Measurements from ENCODE around the gene MYL6.

DNA sequence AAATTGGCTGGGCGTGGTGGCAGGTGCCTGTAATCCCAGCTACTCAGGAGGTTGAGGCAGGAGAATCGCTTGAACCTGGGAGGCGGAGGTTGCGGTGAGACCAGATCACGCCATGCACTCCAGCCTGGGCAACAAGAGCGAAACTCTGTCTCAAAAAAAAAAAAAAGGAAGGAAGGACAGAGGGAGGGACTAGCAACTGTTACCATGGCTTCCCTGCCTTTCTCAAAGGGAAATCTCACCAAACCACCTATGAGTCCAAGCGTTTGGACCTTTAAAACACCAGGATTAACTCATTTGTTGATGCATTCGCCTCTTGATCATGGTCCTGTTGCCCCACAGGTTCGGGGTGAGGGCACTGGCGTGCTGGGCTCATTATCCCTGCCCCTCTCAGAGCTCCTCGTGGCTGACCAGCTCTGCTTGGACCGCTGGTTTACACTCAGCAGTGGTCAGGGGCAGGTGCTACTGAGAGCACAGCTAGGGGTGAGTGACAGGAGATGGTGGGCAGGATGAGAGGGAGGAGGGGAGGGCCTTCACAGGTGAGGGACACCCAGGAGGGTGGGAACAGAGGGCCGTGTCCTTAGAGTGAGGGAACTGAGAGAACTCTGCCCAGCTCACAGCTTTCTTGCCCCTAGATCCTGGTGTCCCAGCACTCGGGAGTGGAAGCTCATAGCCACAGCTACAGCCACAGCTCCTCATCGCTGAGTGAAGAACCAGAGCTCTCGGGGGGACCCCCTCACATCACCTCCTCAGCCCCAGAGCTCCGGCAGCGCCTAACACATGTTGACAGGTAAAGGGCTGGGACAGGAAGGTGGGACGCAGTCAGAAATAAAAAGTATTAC, 16.0 kb upstream of the MYL6 start:
- TF ChIP-seq EGR1 (IDR thresholded peaks at IDR 0.05; ENCODE audit: borderline replicate concordance in 1 of 2, low read depth in 2 of 2, low read length in 2 of 2) = no peak
- TF ChIP-seq, protein P1, sequence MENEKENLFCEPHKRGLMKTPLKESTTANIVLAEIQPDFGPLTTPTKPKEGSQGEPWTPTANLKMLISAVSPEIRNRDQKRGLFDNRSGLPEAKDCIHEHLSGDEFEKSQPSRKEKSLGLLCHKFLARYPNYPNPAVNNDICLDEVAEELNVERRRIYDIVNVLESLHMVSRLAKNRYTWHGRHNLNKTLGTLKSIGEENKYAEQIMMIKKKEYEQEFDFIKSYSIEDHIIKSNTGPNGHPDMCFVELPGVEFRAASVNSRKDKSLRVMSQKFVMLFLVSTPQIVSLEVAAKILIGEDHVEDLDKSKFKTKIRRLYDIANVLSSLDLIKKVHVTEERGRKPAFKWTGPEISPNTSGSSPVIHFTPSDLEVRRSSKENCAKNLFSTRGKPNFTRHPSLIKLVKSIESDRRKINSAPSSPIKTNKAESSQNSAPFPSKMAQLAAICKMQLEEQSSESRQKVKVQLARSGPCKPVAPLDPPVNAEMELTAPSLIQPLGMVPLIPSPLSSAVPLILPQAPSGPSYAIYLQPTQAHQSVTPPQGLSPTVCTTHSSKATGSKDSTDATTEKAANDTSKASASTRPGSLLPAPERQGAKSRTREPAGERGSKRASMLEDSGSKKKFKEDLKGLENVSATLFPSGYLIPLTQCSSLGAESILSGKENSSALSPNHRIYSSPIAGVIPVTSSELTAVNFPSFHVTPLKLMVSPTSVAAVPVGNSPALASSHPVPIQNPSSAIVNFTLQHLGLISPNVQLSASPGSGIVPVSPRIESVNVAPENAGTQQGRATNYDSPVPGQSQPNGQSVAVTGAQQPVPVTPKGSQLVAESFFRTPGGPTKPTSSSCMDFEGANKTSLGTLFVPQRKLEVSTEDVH (IDR thresholded peaks at IDR 0.05; ENCODE audit: low read depth, partially characterized antibody) = no peak
- TF ChIP-seq, protein P2, sequence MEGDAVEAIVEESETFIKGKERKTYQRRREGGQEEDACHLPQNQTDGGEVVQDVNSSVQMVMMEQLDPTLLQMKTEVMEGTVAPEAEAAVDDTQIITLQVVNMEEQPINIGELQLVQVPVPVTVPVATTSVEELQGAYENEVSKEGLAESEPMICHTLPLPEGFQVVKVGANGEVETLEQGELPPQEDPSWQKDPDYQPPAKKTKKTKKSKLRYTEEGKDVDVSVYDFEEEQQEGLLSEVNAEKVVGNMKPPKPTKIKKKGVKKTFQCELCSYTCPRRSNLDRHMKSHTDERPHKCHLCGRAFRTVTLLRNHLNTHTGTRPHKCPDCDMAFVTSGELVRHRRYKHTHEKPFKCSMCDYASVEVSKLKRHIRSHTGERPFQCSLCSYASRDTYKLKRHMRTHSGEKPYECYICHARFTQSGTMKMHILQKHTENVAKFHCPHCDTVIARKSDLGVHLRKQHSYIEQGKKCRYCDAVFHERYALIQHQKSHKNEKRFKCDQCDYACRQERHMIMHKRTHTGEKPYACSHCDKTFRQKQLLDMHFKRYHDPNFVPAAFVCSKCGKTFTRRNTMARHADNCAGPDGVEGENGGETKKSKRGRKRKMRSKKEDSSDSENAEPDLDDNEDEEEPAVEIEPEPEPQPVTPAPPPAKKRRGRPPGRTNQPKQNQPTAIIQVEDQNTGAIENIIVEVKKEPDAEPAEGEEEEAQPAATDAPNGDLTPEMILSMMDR (IDR thresholded peaks at IDR 0.05 in 2 of 3, conservative IDR thresholded peaks at IDR 0.05 in 1 of 3; ENCODE audit: control insufficient read depth in 2 of 3, extremely low read depth in 1 of 3, insufficient read depth in 1 of 3, low read depth in 3 of 3, low read length in 3 of 3) = no peak
- TF ChIP-seq, protein P3, sequence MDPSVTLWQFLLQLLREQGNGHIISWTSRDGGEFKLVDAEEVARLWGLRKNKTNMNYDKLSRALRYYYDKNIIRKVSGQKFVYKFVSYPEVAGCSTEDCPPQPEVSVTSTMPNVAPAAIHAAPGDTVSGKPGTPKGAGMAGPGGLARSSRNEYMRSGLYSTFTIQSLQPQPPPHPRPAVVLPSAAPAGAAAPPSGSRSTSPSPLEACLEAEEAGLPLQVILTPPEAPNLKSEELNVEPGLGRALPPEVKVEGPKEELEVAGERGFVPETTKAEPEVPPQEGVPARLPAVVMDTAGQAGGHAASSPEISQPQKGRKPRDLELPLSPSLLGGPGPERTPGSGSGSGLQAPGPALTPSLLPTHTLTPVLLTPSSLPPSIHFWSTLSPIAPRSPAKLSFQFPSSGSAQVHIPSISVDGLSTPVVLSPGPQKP (IDR thresholded peaks at IDR 0.05; ENCODE audit: low read depth, low read length) = no peak
- TF ChIP-seq MYC (IDR thresholded peaks at IDR 0.05; ENCODE audit: insufficient read depth, insufficient read length, insufficient replicate concordance, low read length, severe bottlenecking) = no peak
- TF ChIP-seq JUND (IDR thresholded peaks at IDR 0.05; ENCODE audit: low read depth, low read length) = no peak
- no peak for TF ChIP-seq PAX8 (IDR thresholded peaks at IDR 0.05)
